Measurements from ENCODE around the gene PRKCE.
A peak's percentile ranks its signal among the peaks of the same experiment; 100 is the strongest.

The PRKCE gene

GRCh38 chr2:45729753-45730512, 78.5 kb downstream of the PRKCE start:
- DNase-seq: peak; percentile 32

- DNase-seq: no peak
These were observed 79.7 kb downstream of the PRKCE start for GRCh38 chr2:45731141-45731540.

DNA sequence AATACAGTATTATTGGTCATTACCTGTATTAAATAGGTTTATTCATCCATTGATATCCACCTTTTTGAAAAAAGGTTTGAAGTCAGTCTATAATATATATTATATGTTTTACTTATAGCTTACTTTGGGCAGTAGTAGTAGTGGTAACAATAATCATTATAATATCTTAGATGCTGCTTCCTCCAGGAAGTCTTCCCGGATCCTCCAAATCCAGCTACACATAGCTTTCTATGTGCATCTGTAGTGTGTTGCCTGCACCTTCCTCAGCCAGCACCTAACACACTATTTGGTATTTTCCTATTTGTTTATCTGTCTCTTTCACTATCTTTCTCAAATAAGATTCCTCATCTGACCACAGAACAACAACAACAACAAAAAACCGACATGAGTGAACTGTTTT, 81.0 kb downstream of the PRKCE start:
- DNase-seq: no peak

DNA sequence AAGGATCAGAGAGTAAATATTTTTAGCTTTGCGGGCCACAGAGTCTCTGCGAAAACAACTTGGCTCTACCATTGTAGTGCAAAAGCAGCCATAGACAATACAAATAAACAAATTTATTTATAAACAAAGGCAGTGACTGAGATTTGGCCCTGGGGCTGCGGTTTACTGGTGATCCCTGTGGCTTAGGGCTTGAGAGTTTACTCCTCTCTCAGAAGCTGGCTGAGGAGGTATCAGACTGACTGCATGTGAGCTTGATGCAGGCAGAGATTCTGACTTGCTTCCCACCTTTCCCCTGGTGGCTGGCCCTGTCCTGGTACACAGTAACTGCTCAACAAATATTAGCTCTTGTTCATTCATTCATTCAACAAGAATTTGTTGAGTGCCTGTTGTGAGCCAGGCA, 81.5 kb downstream of the PRKCE start:
- no peak for DNase-seq

GRCh38 chr2:45734336-45734735, 82.9 kb downstream of the PRKCE start:
- DNase-seq: no peak

DNA sequence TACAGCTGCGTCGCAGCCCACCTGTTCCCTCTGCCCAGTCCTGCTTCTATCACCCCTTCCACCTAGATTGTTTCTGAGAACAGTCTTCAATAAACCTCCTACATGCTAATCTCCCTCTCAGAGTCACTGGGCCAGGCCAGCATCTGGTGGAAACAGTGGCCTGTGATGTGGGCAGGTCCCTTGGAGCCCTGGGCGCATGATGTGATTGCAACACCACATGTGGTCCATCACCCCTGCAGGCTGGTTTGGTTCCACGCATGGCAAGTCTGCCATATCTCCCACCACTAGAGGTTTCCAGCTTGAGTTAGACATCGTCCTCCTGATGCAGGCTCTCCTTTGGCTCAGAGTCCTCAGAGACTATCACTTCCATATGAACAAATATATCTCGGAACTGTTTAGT, 83.5 kb downstream of the PRKCE start:
- DNase-seq: no peak

DNA sequence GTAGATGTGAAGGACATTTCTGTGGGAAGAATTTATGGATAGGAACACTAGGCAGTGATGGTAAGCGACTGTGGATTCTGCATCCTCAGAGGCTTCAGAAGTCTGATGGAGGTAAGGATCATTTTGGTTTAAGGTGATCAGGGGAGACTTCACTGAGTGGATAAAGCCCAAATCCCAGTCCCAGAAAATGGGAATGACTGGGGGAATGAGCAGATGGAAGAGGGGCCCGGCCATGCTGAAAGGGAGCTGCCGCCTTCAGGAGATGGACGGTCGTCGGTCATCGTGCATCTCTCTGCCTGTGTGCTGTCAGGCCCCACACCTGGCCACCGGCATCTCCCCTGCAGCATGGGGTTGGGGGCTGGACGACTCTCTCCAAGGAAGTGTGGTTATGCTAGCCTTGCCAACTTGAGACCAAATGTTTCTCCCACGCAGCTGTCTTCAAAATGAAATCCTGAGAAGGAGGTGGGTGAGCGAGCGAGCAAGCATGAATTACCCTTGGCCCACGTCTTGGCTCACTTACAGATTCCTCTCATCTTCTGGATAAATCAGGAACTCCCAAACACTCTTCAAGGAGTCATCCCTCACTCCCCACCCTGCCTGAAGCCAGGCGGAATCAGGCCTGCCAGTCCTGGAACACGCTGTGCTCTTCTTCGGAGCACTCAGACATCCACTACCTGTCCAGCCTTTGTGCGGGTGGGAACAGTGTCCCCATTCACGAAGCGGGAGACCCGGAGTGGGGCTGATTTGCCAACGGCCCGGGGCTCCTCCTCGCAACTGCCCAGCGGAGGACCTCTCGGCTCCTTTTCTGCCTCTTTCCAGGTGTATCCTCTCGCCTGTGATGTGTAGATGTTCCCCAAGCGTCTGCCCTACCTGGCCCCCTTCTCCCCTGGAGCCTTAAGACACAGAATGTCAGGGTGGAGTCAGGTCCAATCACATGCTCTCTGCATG, 85.6 kb downstream of the PRKCE start:
- no peak for DNase-seq

DNA sequence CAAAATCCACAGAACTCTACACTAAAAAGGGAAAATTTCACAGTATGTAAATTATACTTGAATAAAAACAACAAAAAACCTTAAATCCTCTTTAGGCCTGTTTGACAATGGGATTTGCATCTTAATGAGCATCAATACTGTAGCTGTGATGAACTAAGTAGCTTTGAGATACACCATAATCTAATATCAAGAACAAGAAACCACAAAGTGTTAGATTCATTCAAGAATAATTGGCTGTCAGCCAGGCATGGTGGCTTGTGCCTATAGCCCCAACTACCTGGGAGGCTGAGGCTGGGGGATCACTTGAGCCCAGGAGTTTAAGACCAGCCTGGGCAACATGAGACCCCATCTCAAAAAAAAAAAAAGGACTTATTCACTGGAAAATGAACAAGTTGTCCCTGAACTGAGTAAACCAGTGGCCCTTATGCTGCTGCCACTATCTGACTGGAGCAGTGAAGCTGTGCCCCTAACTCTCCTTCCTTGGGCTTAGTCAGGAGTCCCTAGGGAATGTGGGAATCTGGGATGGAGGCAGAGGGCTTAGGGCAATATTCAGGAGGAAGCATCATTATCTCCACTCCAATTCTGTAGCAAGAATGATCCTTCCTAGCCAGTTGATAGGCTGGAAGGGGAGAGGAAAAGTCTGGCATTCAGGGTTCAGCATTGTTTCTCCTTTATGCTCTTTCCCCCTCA, 88.5 kb downstream of the PRKCE start:
- no peak for DNase-seq

DNA sequence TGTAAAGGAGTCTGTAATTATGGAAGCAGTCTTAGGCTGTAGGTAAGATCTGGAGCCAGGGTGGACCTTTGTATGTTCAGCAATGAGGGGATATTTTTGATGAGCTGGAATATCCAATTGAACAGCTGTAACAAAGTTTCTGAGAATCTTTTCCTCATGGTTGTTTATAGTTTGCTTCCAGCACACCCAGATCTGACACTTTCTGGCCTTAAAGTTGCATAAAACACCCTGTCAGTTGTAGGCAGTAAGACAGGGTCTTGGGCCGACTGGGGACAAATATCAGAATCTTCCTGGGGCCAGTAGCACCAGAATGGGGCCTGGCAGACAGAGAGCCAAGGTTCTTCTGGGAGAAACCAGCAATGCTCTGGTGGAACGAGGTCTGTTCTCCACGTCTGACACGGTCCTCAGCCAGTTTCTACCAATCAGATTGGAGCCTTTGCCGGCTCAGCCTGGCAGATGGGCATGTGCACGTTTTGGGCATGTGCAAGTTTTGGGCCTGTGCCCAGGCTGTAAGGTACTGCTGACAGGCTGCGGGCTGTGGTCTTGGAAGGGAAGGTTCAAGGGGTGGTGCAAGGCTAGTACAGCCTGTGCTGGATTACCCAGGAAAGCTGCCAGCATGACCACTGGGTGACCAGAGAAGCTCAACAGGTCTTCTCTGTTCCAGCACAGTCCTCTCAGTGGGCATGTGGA, 89.8 kb downstream of the PRKCE start:
- no peak for DNase-seq

DNA sequence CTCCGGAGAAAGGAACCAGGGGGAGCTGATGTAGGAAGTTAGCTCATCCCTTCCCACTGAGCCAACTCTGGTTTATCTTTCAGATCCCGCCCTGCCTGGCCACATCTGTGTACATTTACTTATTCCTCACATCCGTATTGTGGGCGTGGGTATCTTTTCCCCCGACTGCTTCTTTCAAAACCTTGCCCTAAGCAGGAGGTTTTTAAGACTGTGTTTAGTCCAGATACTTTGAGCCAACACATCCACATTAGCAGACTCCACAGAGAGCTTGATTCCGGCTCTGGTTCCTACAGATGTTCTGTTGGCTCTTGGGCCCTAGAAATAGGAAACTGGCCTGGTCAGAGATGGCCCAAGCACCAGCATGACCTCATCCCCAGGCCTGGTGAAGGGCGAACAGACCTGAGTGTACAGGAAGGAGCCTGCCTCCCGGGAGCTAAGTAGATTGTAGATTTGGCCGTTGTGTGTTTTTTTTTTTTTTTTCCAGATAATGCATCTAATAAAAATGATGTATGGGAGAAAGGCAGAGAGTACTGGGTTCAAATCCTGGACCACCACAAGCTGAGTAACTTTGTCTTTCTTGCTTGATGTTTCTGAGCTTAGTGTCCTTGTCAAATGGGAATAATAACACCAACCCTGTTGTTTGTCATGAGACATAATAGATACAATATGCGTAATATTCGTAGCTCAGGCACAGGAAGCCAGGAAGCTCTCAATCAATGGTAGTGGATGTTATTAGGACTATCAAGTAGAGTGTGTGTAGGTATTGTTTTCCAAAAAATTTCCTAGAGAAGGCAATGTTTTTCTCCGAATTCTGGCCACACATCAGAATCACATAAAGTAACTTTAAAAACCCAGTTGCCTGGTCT, 92.3 kb downstream of the PRKCE start:
- peak; percentile 8 for DNase-seq

DNA sequence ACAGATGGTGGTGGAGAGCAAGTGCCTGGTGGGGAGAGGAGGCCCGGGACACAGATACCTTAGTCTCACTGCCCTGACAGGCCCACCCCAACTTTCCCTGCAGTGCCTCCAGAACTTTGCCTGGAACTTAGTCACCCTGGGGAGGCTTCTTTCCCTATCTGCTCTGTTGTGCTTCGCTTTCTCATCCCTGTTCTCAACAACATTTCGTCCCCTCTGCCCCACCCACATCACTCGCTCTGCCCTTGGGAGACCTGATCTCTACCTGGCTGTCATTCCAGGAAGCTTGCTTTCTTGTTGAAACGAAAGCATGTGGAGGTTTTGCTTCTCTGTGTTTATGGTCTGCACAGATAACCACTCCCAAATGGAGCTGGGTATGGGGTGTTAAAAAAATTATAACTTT, 93.8 kb downstream of the PRKCE start:
- DNase-seq: no peak

DNA sequence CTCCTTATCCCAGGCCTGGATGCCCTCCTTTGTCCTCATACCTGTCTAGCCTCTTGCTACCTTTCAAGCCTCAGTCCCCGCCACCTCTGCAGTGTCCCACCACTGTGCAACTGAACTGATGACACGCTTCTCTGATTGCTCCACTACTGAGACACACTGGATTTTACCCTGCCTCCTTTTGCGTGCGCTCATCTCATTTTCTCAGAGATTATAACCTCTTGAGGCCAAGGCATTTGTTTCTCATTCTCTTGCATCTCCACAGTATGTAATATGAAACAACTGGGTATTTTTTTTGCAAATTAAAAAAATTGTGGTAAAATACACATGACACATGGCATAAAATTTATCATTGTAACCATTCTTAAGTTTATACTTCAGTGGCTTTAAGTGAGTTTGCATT, 95.4 kb downstream of the PRKCE start:
- no peak for DNase-seq

DNA sequence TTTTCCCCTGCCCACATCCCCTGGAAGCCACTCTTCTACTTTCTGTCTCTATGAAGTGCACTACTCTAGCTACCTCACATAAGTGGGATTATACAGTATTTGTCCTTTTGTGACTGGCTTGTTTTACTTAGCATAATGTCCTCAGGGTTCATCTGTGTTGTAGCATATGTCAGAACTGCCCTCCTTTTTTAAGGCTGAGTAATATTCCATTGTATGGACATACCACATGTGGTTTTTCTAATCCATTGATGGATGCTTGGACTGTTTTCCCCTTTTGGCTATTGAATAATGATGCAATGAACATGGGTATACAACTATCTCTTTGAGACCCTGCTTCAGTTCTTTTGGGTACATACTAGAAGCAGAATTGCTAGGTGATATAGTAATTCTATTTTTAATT, 95.9 kb downstream of the PRKCE start:
- DNase-seq: no peak

- no peak for DNase-seq
These were observed 96.8 kb downstream of the PRKCE start for GRCh38 chr2:45748239-45748638.

- no peak for DNase-seq
These were observed 98.5 kb downstream of the PRKCE start for GRCh38 chr2:45750001-45750400.

DNA sequence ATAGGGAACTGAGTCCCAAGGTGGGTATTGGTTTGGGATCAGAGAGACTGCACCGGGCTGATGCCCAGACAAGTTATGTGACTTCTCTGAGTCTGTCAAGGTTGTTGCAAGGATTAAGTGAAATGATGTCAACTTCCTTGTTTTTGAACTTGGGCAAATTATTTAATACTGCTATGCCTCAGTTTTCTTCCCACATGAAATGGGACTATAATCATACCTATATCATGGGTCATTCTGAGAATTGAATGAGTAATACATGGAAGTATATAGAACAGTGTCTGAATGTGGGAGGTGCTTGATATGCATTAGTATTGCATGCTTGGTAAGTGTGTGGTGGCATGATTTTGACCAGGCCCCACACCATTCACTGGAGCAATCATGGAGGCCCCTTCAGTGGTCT, 99.0 kb downstream of the PRKCE start:
- no peak for DNase-seq

DNA sequence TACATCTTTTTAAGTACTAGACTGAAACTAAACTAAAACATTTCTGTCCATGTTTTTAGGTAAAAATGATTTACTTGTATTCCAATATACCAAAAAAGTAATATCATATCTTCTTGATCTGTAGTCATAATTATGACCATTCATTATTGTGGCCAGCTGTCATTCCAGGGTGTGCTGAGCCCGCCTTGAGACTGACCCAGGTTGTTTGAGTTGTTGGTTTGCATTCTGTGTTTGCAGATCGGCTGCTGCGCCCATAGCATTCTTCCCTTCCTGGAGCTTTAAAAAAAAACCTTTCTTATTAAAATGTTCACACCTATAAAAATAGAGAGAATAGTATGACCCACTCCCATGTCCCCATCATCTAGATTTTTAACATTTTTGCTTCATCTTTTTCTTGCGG, 101.9 kb downstream of the PRKCE start:
- DNase-seq: no peak

DNA sequence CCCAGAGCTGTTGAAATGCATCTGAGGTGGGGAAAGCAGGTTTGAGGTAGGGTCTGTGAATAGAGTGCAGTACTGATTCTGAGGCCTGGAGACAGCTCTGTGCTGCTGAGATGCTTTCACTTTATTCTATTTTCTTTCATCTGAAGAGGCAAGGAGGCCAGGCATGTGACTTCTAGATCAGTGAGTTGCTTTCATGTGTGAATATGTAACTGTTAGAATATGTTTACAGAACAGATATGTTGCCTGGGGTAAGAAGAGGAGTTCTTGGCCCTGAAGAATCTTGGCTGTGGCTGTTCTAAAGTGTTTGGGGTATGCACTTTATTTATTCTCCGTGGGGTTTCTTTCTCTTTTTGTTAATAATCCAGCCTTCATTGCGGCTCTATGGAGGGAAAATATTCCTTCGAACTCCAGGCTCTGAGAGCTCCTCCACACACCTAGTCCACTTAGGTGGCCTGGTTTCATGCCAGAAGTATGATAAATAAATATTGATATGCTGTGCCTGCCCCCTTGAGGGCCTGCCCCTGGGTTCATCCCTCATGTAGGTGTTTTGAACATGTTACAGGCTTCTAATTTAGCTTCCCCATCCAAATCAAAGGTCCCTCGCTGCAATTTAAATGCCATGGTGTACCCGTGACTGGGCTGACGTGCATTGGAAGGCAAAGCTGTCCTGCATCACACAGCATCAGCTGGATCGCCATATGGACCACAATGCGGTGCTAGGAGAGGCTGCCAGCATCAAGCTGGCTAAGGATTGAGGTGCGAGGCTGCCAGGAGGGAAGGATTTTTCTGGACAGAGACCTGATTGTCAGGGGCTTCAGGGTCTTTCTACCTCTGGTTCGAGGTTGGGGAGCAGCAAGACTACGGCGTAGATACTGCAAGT, 102.9 kb downstream of the PRKCE start:
- DNase-seq: no peak

GRCh38 chr2:45755585-45756335, 104.3 kb downstream of the PRKCE start:
- no peak for DNase-seq

- no peak for DNase-seq
These were observed 106.5 kb downstream of the PRKCE start for GRCh38 chr2:45758018-45758417.

All from DMS53 (cell line).